IPS-18a (cell line): ENCODE data around the gene TEDC1.

Source experiments
- H3K27ac ChIP-seq: one replicate; pipeline ENCODE4 v1.5.1; 2013; ENCODE audit warnings: low read length
- H3K27me3 ChIP-seq: one replicate; pipeline ENCODE4 v1.6.1; 2013; ENCODE audit warnings: mild to moderate bottlenecking, low read length; ENCODE audit not compliant: control insufficient read depth, insufficient read depth
- H3K36me3 ChIP-seq: one replicate; pipeline ENCODE4 v1.6.1; 2013; ENCODE audit warnings: low read depth, low read length; ENCODE audit not compliant: control insufficient read depth
- H3K4me1 ChIP-seq: one replicate; pipeline ENCODE4 v1.6.1; 2013; ENCODE audit warnings: low read depth, low read length; ENCODE audit not compliant: control insufficient read depth
- H3K4me3 ChIP-seq: one replicate; pipeline ENCODE4 v1.5.1; 2013; ENCODE audit warnings: low read length
- H3K9ac ChIP-seq: one replicate; pipeline ENCODE4 v1.6.1; 2013; ENCODE audit warnings: mild to moderate bottlenecking, low read length, moderate library complexity
- H3K9me3 ChIP-seq: one replicate; pipeline ENCODE4 v1.6.1; 2013; ENCODE audit warnings: low read depth, low read length; ENCODE audit not compliant: control insufficient read depth

Gene TEDC1

GRCh38 chr14:105484997-105485393, 6.1 kb upstream of the TEDC1 start:
- peaks cover 91% of the 10 kb centered on the region for H3K27me3 ChIP-seq
- no peaks in the 10 kb centered on the region for H3K36me3 ChIP-seq
- H3K4me3 ChIP-seq: no peak overlapping the region
- H3K9ac ChIP-seq: no peak overlapping the region
- no peak overlapping the region for H3K27ac ChIP-seq
- peaks cover 18% of the 10 kb centered on the region for H3K4me1 ChIP-seq
- no peaks in the 10 kb centered on the region for H3K9me3 ChIP-seq

- Histone ChIP-seq H3K4me3 (no peak overlapping the region), H3K27ac (no peak overlapping the region), H3K36me3 (no peaks in the 10 kb centered on the region), H3K9ac (no peak overlapping the region), H3K27me3 (peaks cover 84% of the 10 kb centered on the region), H3K9me3 (no peaks in the 10 kb centered on the region), H3K4me1 (peaks cover 18% of the 10 kb centered on the region)
Measured at GRCh38 chr14:105485739-105486162, 5.3 kb upstream of the TEDC1 start.

DNA sequence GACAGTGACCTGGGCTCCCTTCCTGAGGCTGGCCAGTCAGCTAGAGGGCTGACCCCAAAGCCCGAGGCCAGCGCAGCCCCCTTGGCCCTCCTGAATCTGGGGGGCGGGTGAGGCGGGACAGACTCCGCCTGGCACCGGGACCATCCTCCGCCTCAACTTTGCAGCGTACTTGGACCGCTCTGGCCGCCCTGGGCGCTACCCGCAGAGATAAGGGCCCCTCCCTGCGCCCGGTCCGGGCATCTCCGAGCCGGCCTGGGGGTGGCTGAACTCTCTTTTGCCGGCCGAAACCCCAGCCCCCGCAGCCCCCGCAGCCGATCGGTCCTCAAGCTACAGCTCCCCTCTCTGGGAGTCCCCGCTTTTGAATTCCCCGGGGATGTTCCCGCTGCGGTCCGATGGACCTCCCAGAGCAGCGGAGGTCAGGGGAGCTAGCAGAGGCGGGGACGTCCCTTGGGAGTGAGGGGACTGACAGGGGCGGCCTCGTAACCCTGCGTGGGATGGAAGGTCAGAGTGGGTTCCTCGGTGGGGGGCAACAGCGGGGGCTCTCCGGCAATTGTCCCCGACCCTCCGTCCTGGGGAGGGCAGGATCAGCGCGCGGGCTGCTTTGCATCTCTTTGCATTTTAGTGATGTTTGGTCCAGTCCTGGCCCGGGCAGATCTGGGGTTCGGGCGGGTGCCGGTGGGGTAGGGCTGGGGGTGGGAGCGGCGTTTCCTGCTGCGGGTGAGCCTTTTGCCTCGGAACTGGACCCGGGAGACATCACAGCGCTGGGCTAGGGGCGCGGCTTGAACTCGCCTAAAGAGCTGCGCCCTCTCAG, 4.7 kb upstream of the TEDC1 start, which contains the start of gene CRIP1:
Gene CRIP1 (plus strand): TSS at position 724 of the 811 bp plus-strand sequence. CDS start 374 bp downstream, outside the sequence.
- no peak within 1 kb of the TSS for H3K9ac ChIP-seq
- peaks cover 13% of the 10 kb centered on the region for H3K4me1 ChIP-seq
- peak within 1 kb of the TSS; percentile 27 for H3K4me3 ChIP-seq
- no peaks in the 10 kb centered on the region for H3K9me3 ChIP-seq
- H3K27me3 ChIP-seq: peaks cover 77% of the 10 kb centered on the region
- no peak within 1 kb of the TSS for H3K27ac ChIP-seq
- H3K36me3 ChIP-seq: no peaks in the 10 kb centered on the region

DNA sequence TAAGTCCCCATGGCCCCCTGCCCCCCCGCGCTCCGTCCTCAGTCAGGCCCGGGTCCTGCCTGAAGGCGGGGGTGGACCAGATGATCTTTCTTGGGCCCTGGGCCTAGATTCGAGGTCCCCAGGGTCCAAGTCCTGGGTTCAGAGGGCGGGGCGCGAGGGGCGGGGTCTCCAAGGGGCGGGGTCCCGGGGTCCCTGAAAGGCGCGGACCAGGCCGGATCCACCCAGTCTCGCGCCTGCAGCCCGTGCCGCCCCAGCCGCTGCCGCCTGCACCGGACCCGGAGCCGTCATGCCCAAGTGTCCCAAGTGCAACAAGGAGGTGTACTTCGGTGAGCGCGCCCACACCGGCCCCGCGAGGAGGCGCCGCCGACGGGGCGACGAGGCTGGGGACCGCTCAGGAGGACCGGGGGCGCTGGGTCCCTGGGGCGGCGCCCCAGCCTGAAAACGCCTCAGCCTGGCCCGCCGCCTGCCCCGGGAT, 4.0 kb upstream of the TEDC1 start:
- Histone ChIP-seq H3K4me3 (peak overlapping the region; percentile 27), H3K27ac (no peak overlapping the region), H3K9ac (no peak overlapping the region), H3K36me3 (no peaks in the 10 kb centered on the region), H3K27me3 (peaks cover 72% of the 10 kb centered on the region), H3K9me3 (no peaks in the 10 kb centered on the region), H3K4me1 (peaks cover 8% of the 10 kb centered on the region)

GRCh38 chr14:105487449-105487985, 3.5 kb upstream of the TEDC1 start:
- peak overlapping the region; percentile 27 for H3K4me3 ChIP-seq
- no peak overlapping the region for H3K9ac ChIP-seq
- H3K27ac ChIP-seq: no peak overlapping the region
- H3K36me3 ChIP-seq: no peaks in the 10 kb centered on the region
- peaks cover 4% of the 10 kb centered on the region for H3K4me1 ChIP-seq
- no peaks in the 10 kb centered on the region for H3K9me3 ChIP-seq
- peaks cover 66% of the 10 kb centered on the region for H3K27me3 ChIP-seq

GRCh38 chr14:105487986-105488777, 2.9 kb upstream of the TEDC1 start:
- no peaks in the 10 kb centered on the region for H3K36me3 ChIP-seq
- no peaks in the 10 kb centered on the region for H3K9me3 ChIP-seq
- H3K4me1 ChIP-seq: peaks cover 4% of the 10 kb centered on the region
- no peak overlapping the region for H3K27ac ChIP-seq
- H3K27me3 ChIP-seq: peaks cover 60% of the 10 kb centered on the region
- no peak overlapping the region for H3K9ac ChIP-seq
- H3K4me3 ChIP-seq: no peak overlapping the region

- Histone ChIP-seq H3K9me3 (no peaks in the 10 kb centered on the region), H3K27me3 (peaks cover 56% of the 10 kb centered on the region), H3K4me1 (peaks cover 4% of the 10 kb centered on the region), H3K36me3 (no peaks in the 10 kb centered on the region), H3K9ac (no peak overlapping the region), H3K4me3 (no peak overlapping the region), H3K27ac (no peak overlapping the region)
Measured at GRCh38 chr14:105488781-105489541, 2.1 kb upstream of the TEDC1 start.

DNA sequence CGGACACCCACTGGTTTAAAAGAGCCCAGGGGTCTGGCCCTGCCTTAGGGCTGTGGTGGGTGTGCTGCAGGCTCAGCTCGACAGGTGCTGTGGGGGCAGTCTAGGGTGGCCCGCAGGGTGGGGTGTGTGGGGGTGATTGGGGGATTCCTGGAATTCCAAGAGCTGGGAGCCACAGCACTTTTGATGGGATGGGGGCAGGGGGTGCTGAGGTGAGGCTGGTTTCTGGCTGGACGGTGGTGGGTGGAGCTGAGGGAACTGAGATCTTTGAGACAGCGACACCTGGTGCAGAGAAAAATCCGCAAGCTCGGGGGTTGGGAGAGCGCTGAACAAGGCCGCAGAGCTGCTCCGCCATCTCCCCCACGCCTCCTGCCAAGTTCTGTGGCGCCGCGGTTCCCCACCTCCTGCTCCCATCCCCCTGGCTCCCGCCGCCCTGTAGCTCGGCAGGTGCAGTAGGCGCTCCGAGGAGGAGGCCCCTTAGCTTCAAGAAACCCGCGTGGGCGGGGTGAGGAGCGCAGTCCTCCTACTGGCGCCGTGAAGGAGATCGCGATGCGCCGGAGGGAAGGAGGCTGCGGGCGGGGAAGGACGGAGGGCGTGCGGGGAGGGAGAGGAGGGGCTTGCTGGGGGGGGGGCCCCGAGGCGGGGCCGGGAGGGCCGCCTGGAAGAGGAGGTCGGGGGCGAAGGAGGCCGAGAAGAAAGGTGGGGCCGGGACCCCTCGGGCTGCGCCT, 1.3 kb upstream of the TEDC1 start:
- Histone ChIP-seq H3K9ac (no peak overlapping the region), H3K9me3 (no peaks in the 10 kb centered on the region), H3K4me3 (peak overlapping the region; percentile 51), H3K4me1 (peaks cover 4% of the 10 kb centered on the region), H3K27ac (no peak overlapping the region), H3K36me3 (no peaks in the 10 kb centered on the region), H3K27me3 (peaks cover 50% of the 10 kb centered on the region)

- Histone ChIP-seq H3K4me3 (peak overlapping the region; percentile 51), H3K9me3 (no peaks in the 10 kb centered on the region), H3K36me3 (no peaks in the 10 kb centered on the region), H3K27ac (no peak overlapping the region), H3K9ac (peak overlapping the region; percentile 38), H3K27me3 (peaks cover 44% of the 10 kb centered on the region), H3K4me1 (peaks cover 4% of the 10 kb centered on the region)
Measured at GRCh38 chr14:105490267-105490571, 827 bp upstream of the TEDC1 start.

- Histone ChIP-seq H3K9me3 (no peaks in the 10 kb centered on the region), H3K27me3 (peaks cover 32% of the 10 kb centered on the region), H3K36me3 (no peaks in the 10 kb centered on the region), H3K9ac (peak overlapping the region; percentile 74), H3K4me1 (peaks cover 4% of the 10 kb centered on the region), H3K27ac (peak overlapping the region; percentile 53), H3K4me3 (peak overlapping the region; percentile 76)
Measured at GRCh38 chr14:105491366-105491973, 424 bp downstream of the TEDC1 start.
